GM19035 (cell line): ENCODE measurements around the gene IL19.
"Not testable (repeated sequence)": the region's sequence is repeated elsewhere in the genome, so short reads cannot be mapped to it uniquely, and the experiment has no call there.

Experiments used
- ATAC-seq: cut with Tn5 transposase; IDR thresholded peaks from one replicate; pipeline ENCODE4 v1.9.1; 2021; ENCODE audit not compliant: unreplicated experiment

Gene IL19

DNA sequence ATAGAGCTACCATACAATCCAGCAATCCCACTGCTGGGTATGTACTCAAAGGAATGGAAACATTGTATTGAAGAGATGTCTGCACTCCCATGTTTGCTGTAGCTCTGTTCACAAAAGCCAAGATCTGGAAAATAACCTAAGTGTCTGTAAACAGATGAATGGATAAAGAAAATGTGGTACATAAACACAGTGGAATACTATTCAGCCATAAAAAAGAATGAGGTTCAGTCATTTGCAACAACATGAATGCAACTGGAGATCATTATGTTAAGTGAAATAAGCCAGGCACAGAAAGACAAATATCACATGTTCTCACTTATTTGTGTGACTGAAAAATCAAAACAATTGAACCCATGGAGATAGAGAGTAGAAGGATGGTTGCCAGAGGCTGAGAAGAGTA, 83.1 kb downstream of the IL19 start:
- not testable (repeated sequence) for ATAC-seq

DNA sequence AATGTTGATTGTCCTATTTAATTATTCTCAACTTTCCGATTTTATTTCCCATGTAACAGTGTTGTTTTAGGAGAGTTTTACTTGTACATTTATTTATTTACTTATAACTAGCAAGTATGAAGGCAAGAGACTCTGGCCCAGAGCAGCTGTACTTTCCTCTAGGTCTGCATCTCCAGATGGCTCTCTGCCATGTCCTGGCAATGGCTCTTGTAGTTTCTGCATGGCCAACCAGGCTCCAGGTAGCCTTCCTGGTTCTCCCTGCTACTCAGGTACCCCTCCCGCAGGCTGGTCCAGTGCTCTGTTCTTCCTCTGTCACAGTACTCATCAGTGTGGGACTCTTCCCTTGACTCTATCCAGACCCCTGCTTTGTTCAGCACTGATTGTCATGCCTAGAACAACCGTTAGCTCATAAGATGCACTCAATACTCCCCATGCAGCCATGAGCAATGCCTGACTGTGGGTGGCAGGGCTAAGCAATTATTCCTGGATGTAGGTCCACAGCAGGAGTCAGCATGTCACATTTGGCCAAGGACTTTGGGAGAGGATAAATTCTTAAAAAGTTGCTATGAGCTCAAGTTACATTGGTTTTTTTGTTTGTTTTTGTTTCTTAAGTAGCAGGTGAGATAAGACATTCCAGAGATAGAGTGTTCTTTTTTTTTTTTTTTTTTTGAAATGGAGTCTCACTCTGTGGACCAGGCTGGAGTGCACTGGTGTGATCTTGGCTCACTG, 84.0 kb downstream of the IL19 start:
- ATAC-seq: no peak

DNA sequence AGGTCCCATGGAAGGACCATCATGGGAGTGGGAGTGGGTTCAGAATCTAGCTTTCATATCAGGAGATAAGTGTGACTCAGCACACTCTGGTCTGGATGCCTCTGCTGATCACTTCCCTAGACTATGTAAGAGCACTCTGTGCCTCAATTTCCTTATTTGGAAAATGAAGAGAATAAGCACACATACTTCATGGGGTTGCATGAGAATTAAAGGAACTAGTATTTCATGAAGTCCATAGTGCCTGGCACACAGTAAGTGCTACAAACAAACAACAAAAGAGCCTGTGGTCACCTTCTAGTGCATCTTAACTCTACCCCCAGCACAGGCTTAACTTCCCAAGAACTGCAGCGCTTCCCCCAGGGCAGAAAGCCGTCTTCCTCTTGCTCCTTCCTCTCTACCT, 85.3 kb downstream of the IL19 start:
- no peak for ATAC-seq

DNA sequence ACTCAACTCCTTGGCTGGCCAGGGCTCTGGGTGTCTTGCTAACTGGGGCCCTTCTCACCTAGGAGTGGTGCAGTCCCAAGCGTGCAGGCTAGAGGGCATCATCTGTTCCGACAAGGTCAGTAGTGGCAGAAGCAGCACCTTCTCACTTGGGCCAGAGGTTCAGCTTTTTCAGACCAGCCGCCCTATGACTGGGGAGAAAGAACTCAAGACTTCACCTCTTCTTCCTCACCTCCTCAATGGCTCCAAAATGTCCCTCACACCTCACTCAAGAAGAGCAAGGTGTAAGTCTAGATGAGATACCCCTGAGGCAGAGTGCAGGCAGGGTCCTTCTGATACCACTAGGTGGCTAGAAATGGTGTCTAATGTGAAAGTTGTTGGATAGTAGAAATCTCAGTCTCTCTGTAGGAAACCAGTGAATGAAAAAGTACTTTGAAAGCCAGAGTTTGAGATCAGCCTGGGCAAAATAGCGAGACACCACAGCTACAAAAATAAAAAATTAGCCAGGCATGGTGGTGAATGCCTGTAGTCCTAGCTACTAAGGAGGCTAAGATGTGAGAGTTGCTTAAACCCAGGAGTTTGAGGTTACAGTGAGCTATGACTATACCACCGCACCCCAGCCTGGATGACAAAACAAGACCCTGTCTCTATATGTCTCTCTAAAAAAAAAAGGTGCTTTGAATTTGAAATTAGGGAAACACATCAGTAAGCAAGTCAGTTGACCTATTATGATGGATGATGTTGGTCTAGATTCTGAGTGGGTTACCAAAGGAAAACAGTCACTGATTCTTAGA, 86.3 kb downstream of the IL19 start:
- ATAC-seq: no peak

DNA sequence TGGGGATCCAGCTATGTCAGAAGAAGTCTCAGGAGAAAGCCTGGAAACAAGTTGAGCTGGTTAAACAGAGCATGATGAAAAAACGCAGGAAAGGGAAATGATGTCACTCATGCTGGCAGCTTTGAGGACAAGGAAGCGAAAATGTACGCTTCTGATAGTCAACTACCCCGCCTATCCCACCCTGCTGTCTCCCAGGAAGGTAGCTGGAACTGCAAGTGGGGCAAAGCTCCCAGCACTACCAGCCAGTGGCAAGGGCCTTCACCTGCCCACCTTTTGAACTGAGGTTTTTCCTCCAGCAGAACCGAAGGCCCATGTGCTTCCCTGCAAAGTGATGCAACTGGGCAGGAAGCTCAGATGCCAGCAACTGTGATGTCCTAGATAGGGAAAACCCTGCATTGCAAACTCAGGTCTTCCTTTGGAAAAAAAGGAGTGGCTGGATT, 88.5 kb downstream of the IL19 start:
- ATAC-seq: no peak

DNA sequence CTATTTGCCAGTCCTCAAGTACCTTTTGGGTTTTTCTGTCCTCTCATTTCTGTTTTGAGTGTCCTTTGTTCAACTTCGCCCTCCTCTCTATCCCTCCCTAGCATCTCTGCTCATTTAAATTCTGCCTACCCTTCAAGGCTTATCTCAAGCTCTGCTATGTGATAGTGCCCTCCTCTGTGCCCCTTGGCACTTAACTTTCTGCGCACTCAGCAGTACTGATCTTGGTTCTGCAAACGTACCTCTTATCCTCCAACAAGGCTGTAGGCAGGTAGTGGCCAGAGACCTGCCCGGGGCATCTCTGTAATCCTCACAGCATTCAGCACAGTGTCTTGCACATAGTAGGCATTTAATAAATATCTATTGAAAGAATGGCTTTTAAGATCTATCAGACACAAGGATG, 89.6 kb downstream of the IL19 start:
- no peak for ATAC-seq

DNA sequence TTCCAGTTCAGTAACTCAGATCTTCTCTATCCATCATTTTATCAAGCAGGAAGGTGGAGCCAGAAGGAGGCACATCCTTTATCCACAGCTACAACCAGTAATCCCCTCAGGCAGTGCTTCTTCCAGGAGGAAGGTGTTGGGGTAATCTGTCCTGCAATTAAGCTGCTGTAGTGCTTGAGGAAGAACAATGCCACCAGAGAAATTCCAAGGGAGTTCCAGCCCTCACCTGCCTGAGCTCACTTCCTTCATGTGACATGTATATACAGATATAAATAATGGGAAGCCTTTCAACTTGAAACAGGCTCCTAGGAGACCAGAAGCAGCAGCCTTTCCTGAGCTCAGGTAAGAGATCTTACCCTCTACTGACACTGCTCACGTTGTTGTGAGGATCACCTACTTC, 92.7 kb downstream of the IL19 start:
- ATAC-seq: no peak

DNA sequence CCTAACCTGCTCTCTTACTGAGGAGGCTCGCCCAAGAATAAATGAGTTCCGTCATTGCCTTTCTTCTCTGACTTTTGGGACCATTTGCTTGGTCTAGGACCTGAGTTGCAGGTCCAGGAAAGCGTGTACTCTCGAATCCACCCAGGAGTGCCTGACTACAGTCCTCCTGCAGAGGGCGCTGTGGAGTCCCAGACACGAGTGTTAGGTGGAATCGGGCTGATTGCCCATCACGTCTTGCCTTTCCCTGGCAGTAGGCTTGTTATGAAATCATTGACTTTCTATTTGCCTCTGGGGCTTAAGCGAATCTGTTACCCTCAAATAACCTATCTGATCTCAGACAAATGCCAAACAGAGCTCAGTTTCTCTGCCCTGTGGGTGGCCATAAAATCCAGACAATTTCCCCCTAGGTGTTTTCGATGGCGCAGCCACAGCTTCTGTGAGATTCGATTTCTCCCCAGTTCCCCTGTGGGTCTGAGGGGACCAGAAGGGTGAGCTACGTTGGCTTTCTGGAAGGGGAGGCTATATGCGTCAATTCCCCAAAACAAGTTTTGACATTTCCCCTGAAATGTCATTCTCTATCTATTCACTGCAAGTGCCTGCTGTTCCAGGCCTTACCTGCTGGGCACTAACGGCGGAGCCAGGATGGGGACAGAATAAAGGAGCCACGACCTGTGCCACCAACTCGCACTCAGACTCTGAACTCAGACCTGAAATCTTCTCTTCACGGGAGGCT, 94.5 kb downstream of the IL19 start, which contains the start of gene IL20:
Gene IL20 (plus strand): TSS at position 685 of the 733 bp plus-strand sequence. CDS start 230 bp downstream, outside the sequence.
- no peak for ATAC-seq

DNA sequence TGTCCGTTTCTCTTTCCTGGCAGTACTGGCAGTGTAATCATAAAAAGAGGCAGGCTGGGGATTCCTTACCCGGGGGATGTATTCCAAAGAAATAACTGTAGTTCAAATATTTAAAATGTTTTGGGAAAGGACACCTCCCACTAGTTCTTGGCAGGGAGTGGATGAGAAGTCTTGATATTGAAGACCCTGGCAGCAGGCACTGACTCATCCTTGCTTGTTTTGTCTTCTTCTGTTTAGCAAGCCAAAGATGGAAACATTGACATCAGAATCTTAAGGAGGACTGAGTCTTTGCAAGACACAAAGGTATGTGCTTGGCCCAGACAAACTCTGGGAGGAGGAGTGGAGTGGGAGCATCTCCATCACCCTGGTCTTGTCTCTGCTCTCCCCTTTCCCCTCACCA, 95.5 kb downstream of the IL19 start:
- no peak for ATAC-seq

DNA sequence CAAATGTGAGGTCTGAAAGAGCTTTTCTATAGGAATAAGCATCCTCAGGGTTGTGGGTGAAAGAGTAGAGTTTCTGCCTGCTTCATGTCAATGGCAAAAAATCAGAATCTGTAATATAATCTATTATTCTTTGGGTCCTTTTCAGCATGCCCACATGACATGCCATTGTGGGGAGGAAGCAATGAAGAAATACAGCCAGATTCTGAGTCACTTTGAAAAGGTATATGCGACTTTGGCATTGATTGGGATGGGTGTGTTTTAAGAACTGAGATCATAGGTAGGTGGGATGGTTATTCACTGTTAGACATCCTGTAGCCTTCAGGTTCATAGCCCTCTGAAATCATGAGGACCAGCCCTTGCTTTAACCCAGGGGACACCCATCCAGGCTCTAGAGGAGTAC, 96.7 kb downstream of the IL19 start:
- no peak for ATAC-seq

DNA sequence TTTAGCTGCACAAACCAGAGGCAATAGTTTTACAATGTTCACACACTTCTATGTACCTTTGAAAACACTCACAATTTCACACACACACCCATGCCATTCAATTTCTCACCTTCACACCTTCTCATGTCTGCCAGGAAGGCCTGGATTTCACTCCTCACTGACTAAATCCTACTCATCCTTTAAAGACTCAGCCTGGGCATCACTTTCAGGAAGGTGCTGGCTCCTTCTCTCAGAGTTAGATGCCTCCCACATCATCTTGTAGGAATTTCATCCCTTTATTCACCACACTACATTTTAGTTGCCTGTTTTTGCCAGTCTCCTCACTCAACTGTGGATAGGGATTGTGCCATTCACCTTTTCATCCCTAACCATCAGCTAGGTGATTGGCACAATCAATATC, 97.1 kb downstream of the IL19 start:
- no peak for ATAC-seq

DNA sequence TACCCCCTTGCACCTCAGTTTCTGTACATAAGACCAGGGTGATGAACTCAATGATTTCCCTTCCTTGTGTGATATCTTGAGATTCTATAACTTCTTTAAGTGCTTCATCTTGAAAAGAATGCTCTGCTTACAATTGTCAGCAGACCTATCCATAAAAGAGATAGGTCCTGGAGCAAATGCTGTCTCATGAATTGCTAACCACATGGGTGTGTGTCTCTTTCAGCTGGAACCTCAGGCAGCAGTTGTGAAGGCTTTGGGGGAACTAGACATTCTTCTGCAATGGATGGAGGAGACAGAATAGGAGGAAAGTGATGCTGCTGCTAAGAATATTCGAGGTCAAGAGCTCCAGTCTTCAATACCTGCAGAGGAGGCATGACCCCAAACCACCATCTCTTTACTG, 97.7 kb downstream of the IL19 start:
- ATAC-seq: no peak

DNA sequence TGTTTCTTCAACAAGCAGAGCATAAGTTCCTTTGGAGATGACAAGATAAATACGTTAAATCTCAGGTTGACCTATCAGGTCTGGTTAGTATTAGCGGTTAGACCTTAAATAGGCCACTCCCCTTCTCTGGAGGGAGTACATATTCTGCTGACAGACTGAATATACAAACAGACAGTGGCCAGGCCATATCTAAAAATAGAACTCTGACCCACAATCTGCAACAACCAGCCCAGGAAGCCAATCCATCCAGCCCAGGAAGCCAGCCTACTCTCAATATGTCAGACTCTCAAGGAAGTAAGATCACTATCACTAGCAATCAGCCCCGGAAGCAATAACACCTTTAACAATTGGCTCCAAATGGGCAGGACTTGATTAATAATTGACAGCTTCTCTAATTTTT, 101.6 kb downstream of the IL19 start:
- ATAC-seq: no peak

DNA sequence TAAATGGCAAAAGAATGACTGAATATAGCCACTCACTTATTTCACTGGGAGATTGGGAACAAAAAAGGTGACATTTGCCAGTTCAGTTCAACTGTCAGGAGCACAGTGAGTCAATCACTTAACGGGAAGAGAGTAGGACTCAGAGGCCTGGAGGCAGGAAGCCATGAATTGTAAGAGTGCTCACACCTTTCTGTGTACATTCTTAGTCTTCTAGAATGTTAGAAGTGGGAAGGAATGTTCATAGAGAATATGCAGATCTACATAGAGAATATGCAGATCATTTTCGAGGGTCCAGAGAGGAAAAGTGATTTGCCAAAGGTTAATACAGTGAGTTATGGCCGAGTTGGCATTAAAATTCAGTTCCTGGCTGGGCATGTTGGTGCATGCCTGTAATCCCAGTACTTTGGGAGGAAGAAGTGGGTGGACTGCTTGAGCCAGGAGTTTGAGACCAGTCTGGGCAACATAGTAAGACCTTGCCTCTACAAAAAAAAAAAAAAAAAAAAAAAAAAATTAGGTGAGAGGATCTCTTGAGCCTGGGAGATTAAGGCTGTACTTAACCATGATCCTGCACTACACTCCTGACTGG, 103.1 kb downstream of the IL19 start:
- ATAC-seq: no peak

DNA sequence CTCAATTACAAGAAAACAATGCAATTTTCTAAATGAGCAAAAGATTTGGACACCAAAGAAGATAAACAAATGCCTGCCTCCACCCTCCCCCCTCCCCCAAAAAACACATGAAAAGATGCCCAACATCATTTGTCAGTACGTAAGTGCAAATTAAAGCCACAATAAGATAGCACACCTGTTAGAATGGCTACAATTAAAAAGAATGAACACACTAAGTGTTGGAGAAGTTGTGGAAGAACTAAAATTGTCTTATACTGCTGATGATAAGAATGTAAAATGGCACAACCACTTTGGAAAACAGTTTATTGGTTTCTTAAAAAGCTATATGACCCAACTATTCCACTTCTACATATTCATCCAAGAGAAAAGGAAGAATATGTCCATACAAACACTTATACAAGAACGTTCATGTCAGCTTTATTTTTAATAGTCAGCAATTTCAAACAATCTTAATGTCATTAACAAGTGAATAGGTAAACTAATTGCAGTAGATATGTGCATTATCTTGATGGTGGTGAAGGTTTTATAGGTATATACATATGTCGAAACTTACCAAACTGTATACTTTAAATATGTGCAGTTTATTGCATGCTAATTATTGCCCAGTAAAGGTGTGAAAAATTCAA, 105.3 kb downstream of the IL19 start:
- ATAC-seq: no peak

DNA sequence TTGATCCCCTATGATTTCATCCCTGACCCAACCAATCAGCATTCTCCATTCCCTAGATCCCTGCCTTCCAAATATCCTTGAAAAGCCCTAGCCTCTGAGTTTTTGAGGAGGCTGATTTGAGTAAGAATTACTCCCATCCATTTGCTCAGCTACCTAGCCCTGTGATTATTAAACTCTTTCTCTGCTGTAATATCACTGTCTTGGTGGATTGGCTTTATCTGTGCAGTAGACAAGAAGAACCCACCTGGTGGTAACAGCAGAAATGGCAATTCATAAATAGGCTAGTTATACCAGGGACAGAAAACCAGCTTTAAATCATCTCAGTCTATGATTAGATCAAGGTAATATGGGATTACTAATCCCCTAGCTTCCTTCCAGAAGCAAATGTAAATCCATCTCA, 107.9 kb downstream of the IL19 start:
- ATAC-seq: no peak

DNA sequence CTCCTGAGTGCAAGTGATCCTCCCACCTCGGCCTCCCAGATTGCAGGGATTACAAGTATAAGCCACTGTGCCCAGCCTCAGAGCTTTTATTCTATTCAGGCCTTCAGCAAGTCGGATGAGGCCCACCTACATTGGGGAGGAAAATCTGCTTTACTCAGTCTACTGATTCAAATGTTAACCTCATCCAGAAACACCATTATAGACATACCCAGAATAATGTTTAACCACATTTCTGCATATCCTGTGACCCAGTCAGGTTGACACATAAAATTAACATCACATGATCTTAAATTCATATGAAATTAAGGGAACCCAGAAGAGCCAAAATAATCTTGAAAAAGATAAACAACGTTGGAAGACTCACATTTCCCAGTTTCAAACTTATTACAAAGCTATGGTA, 109.7 kb downstream of the IL19 start:
- ATAC-seq: no peak

DNA sequence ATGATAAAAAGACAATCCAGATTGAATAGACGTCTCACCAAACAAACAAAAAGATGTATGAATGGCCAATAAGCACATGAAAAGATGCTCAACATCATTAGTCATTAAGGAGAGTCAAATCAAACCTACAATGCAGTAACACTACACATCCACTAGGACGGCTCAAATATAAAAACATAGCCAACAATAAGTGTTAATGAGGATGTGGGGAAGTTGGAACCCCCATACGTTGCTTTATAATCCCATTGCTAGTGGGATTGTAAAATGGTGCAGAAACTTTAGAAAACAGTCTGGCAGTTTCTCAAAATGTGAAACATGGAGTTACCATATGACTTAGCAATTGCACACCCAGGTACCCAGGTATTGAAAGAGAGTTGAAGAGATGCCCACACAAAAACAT, 112.0 kb downstream of the IL19 start:
- no peak for ATAC-seq

DNA sequence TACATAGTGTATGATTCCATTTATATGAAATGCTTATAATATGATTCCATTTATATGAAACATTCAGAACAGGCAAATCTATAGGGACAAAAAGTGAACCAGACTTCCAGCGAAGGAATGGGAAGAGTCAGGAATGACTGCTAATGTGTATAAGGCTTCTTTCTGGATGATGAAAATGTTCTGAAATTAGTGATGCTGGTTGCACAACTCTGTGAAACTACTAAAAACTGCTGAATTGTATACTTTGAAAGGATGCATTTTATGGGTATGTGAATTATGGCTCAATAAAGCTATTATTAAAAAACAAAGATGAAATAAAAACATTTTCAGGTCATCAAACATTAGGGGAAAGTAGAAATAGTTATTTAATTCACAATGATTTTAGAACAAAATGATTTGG, 112.6 kb downstream of the IL19 start:
- ATAC-seq: no peak

DNA sequence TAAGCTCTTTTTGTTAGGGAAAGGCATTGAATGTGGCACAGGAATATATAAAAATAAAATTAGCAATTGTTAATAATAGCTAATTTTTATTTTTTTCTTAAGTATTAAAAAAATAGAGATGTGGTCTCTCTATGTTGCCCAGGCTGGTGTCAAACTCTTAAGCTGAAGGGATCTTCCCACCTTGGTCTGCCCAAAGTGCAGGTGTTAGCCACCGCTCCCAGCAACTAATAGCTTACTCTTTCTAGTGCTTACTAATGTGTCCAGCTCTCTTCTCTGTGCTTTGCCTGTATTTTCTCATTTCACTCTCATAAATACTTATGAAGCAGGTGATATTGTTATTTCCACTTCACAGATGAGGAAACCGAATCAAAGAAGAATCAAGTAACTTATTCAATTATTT, 113.3 kb downstream of the IL19 start:
- no peak for ATAC-seq
